Spleen (tissue), 11 donors: Measurements from ENCODE around the gene ZNF335. TPM values are rescaled to one million over a fixed set of nuclear protein-coding genes. Genes with fewer than 3 reads are reported as not detected.

Source experiments
- DNase-seq: peaks from one replicate; pipeline ENCODE4 v3.0.0-alpha.2; 2020
- H3K27ac ChIP-seq, 8 donors: fragments of 200-600 bp; sonication (generic) in 7 of 8; 1 replicate in 4 of 8; 2 replicates in 4 of 8; pipeline versions ENCODE4 v1.5.0 to v1.8.0; 2016 to 2021; ENCODE audit warnings: inconsistent platforms in 4 of 8, mild to moderate bottlenecking in 4 of 8, moderate library complexity in 1 of 8
- H3K27me3 ChIP-seq, 7 donors: fragments of 200-600 bp; sonication (generic) in 6 of 7; replicated peaks in 1 of 7; 1 replicate in 4 of 7; 2 replicates in 3 of 7; pipeline versions ENCODE4 v1.5.0 to v1.8.0; 2016 to 2021; ENCODE audit warnings: inconsistent platforms in 3 of 7, mild to moderate bottlenecking in 1 of 7
- H3K36me3 ChIP-seq, 6 donors: fragments of 200-600 bp; sonication (generic) in 5 of 6; 1 replicate in 4 of 6; 2 replicates in 2 of 6; pipeline versions ENCODE4 v1.5.0 to v1.8.0; 2016 to 2021; ENCODE audit warnings: inconsistent platforms in 2 of 6
- H3K4me1 ChIP-seq, 6 donors: fragments of 200-600 bp; sonication (generic) in 5 of 6; 1 replicate in 3 of 6; 2 replicates in 3 of 6; pipeline versions ENCODE4 v1.5.0 to v1.8.0; 2016 to 2021; ENCODE audit warnings: inconsistent platforms in 3 of 6
- H3K4me3 ChIP-seq, 8 donors: fragments of 200-600 bp; sonication (generic) in 7 of 8; 1 replicate in 4 of 8; 2 replicates in 4 of 8; pipeline versions ENCODE4 v1.5.0 to v1.8.0; 2016 to 2021; ENCODE audit warnings: inconsistent platforms in 4 of 8, mild to moderate bottlenecking in 4 of 8, moderate library complexity in 2 of 8
- H3K9me3 ChIP-seq, 8 donors: fragments of 200-600 bp; sonication (generic) in 7 of 8; 1 replicate in 4 of 8; 2 replicates in 4 of 8; pipeline versions ENCODE4 v1.5.0 to v1.8.0; 2016 to 2021; ENCODE audit warnings: inconsistent platforms in 4 of 8
- CTCF ChIP-seq, 11 experiments: fragments of 200-600 bp in 7 of 11; fragments of 450-650 bp in 4 of 11; sonication (generic) in 4 of 11; IDR thresholded peaks in 8 of 11; conservative IDR thresholded peaks in 3 of 11; 1 replicate in 7 of 11; 2 replicates in 4 of 11; pipeline versions ENCODE4 v1.4.0 to v1.8.0; 2016 to 2021; ENCODE audit warnings: antibody characterized with exemption in 11 of 11, inconsistent platforms in 4 of 11, mild to moderate bottlenecking in 1 of 11
- POLR2A ChIP-seq, 3 donors: fragments of 450-650 bp; IDR thresholded peaks; one replicate each; pipeline ENCODE4 v1.5.1; 2017; ENCODE audit warnings: antibody characterized with exemption in 3 of 3, mild to moderate bottlenecking in 1 of 3
- POLR2AphosphoS5 ChIP-seq, 3 donors: sonication (generic); formaldehyde crosslinking; IDR thresholded peaks; one replicate each; pipeline ENCODE4 v1.5.1; 2017; ENCODE audit warnings: antibody characterized with exemption in 3 of 3
- WGBS, 5 donors: extraction: QIAGEN DNeasy Blood & Tissue Kit in 3 of 5; methylation state at CpG; one replicate each; pipeline versions ENCODE4 v1.1.5 to v1.1.7; 2013 to 2018; 5-methylcytosine and 5-hydroxymethylcytosine counted together
- intact Hi-C: fragments of 100-400 bp; cut with DNase I; formaldehyde crosslinking; loops from one replicate; pipeline ENCODE4 v1.15.0; 2023; ENCODE audit warnings: low total_unique reads
- polyA plus RNA-seq, 3 donors: library from polyadenylated mRNA; stranded (reverse); fragments of 200-250 nt; gene quantifications; one replicate each; pipeline ENCODE4 v1.2.1, GENCODE V29; 2013
- total RNA-seq, 7 donors: library from RNA; depleted of rRNA in 3 of 7; stranded (reverse); fragments of >200 nt in 3 of 7; fragmentation: NEBNext Ultra II Directional in 4 of 7; extraction: Animal tissue kit (Norgen Biotek cat#: 25700) in 4 of 7; gene quantifications; one replicate each; pipeline versions ENCODE4 v1.1.0 to v1.2.1, GENCODE V29; 2016 to 2021
- donor health status: healthy with polysubstance abuse.
- donor health status: DM: no; HTN: no; CAD: no; lungs with moderate emphysema.
- donor health status: DM: no; HTN: no; CAD: no.
- donor health status: Bipolar disorder and iron deficiency.
- donor health status: healthy.
- donor health status: DM: no; HTN: no; CAD: no.
- donor health status: DM: yes; HTN: yes; CAD: no.

The ZNF335 gene
- total and polyA plus RNA-seq, 10 donors, result 8.2 to 46.3 (median 32.5) TPM

- H3K36me3 ChIP-seq, result peaks cover 0 to 30% (median 0%) of the 10 kb centered on the region in 6 donors
- peaks cover 23 to 50% (median 44%) of the 10 kb centered on the region in 6 donors for H3K4me1 ChIP-seq
- no peak overlapping the region for H3K4me3 ChIP-seq
- DNase-seq, result no peak
- no peak overlapping the region for H3K27ac ChIP-seq
- no peaks in the 10 kb centered on the region for H3K9me3 ChIP-seq
- intact Hi-C loops, result no loop called here
- 72 to 84% (median 77%) methylated on average over 4 of the region's 4 CpGs for WGBS, 5 donors
- peaks cover 4 to 48% (median 31%) of the 10 kb centered on the region in 7 donors for H3K27me3 ChIP-seq
- TF ChIP-seq CTCF (IDR thresholded peaks at IDR 0.05 in 8 of 11, conservative IDR thresholded peaks at IDR 0.05 in 3 of 11), result no peak
- TF ChIP-seq POLR2A (IDR thresholded peaks at IDR 0.05), result no peak
- no peak for TF ChIP-seq POLR2AphosphoS5 (IDR thresholded peaks at IDR 0.05)
These were observed 46.1 kb upstream of the ZNF335 start for GRCh38 chr20:46018112-46018511.

DNA sequence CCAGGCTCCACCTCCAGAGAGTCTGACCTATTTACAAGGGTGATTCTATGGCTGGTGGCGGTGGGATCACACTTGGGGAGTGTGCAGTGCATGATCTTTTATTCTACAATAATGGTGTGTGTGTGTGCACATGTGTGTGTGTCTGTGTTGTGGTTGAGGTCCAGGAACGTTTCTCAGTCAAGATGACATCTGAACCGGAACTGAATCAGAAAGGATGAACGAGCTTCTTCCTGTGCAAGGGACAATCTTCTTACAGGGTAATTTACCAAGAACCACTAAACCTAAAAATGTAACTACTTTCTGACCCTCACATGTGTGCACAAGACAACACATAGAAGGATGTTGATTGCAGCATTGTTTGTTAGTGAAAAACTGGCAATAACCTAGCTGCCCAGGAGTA is 45.3 kb upstream of the ZNF335 start:
- intact Hi-C loops, result no loop called here
- peaks cover 4 to 49% (median 35%) of the 10 kb centered on the region in 7 donors for H3K27me3 ChIP-seq
- TF ChIP-seq CTCF (IDR thresholded peaks at IDR 0.05 in 8 of 11, conservative IDR thresholded peaks at IDR 0.05 in 3 of 11) (no peak), POLR2AphosphoS5 (IDR thresholded peaks at IDR 0.05) (no peak), POLR2A (IDR thresholded peaks at IDR 0.05) (no peak)
- no peak for DNase-seq
- WGBS, 5 donors, result 44 to 57% (median 44%) methylated on average over 4 of the region's 4 CpGs
- no peak overlapping the region for H3K4me3 ChIP-seq
- H3K4me1 ChIP-seq, result peaks cover 20 to 50% (median 39%) of the 10 kb centered on the region in 6 donors
- no peak overlapping the region for H3K27ac ChIP-seq
- H3K36me3 ChIP-seq, result peaks cover 0 to 30% (median 0%) of the 10 kb centered on the region in 6 donors
- no peaks in the 10 kb centered on the region for H3K9me3 ChIP-seq

DNA sequence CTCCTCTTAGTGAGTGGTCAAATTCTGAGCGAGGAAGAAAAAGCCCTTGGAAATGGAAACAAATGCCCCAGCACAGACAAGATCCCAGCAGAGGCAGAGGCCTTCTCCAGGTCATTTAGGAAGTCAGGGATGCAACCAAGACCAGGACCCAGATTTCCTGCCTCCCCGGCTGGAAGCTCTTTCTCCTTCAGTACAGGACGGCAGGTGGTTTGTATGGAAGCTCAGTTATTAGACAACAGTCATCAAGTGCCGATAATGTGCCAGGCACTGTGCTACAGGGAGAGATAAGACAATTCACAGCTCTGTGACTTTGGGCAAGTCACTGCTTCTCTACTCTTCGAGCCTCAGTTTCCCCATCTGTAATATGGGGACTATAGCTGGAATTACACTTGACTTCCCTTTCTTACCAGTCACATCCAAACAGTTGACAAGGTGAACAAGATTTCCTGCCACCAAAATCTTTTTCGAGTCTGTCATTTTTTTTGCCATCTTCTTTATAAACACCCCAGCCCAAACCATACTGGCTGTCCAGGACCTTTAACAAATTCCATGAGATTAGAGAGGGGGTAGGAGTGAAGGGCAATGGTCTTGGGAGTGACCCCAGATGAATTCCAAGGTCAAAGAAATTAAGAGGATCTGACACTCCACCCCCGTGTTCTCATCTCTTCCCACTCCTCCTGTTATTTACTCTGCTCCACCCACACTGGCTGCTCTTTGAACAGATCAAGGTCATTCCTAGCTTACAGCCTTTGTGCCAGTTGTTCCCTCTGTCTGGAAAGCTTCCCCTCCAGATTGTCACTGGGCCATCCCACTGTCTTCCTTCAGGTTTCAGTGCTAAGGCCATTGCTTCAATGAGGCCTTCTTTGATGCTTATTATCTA is 42.8 kb upstream of the ZNF335 start:
- Histone ChIP-seq H3K36me3 (peaks cover 0 to 30% (median 0%) of the 10 kb centered on the region in 6 donors), H3K9me3 (no peaks in the 10 kb centered on the region), H3K27me3 (peaks cover 14 to 50% (median 43%) of the 10 kb centered on the region in 7 donors), H3K4me1 (peaks cover 21 to 54% (median 37%) of the 10 kb centered on the region in 6 donors), H3K27ac (peak overlapping the region in 1 of 8 donors; percentile 87), H3K4me3 (peak overlapping the region in 3 of 8 donors; percentile 34 to 67 (median 34))
- 59 to 77% (median 66%) methylated on average over 7 of the region's 7 CpGs for WGBS, 5 donors
- TF ChIP-seq CTCF (IDR thresholded peaks at IDR 0.05 in 8 of 11, conservative IDR thresholded peaks at IDR 0.05 in 3 of 11), result no peak
- no peak for TF ChIP-seq POLR2AphosphoS5 (IDR thresholded peaks at IDR 0.05)
- no peak for TF ChIP-seq POLR2A (IDR thresholded peaks at IDR 0.05)
- no peak for DNase-seq
- intact Hi-C loops, result no loop called here
